T-helper 1 cell (primary cell): ENCODE measurements around the gene ASTN1.

ENCODE experiments used
- DNase-seq, 5 donors: peaks; one replicate each; pipeline ENCODE4 v3.0.0-alpha.2; 2012 to 2020

Gene ASTN1

GRCh38 chr1:176919386-176920378, 244.8 kb downstream of the ASTN1 start:
- no peak for DNase-seq

DNA sequence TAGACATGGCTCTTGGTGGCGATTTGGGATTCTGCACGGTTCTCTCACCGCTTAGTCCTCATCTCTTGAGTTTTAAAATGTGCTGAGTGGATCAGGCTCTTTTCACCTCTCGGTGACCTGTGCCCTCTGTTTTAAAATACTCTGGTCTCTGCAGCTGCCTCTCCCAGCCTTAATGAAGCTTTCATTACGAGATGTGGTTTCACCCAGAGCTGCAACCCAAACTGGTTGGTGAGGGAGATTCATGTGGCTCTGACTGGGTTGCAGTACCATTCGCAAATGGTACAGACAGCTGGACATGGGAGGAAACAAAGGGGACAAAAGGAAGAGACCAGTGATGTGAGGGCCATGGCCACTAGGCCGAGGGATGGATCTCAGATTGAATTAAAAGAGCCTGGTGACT, 258.9 kb downstream of the ASTN1 start:
- DNase-seq = no peak

- no peak for DNase-seq
Observed at GRCh38 chr1:176904057-176904751, 260.3 kb downstream of the ASTN1 start.

GRCh38 chr1:176903474-176903873, 261.0 kb downstream of the ASTN1 start:
- DNase-seq = no peak

DNA sequence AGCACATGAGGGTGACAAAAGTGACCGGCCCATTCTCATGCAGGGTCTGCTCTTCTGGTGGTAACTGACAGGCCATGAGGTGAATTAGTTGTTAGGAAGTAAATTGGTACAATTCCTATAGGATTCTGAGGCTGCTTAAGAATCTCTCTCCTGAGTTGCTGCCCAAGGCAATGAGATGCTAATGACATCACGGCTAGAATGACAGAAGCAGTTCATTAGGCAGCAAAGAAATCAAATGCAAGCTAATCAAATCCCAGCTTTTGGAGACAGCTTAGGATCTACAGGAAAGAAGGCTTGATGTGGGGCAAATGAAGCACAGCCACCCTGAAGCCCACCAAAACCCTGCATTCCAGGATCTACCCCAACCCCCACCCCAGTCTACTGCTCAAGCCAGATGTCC, 265.2 kb downstream of the ASTN1 start:
- no peak for DNase-seq

DNA sequence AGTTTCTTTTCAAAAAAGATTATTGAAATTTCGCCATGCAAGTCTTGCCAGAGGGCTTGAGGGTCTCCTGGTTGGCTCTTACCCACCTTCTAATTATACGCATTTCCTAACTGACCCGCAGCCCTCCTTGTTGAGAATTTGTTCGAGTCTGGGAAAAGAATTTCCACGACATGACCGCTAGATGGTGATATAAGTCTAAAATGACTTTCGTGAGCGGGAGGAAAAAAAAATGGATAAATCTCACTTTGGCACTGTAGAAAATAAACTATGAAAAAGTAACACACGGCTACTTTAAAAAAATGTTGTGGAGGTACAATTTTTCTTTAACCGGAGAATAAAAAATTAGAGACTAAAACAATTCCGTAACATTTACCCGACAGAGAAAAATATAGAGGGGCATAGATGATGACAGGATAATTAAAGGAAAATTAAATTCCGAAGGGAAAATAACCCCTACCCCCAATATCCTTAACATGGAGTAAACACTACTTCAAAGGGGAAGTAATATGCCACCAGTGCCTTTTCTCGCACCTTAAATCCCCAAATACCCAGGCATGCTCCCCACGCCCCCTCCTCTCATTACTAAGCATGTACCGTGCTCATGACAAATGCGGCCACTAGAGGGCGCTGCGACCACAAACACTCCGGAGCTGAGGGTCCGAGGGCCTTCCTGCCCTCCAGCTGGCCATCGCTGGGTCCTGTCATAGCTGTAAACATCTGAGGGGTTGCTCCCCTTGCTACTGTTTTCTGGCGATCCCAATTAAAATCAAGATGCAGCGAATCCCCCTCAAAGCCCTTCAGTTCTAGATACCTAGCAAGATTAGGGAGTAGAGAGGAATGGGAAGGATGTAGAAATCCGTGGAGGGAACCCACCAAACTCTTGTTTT, 266.9 kb downstream of the ASTN1 start:
- DNase-seq = peak in 1 of 5 donors; percentile 21

GRCh38 chr1:176896216-176896615, 268.3 kb downstream of the ASTN1 start:
- no peak for DNase-seq

- no peak for DNase-seq
Observed at GRCh38 chr1:176894450-176894849, 270.1 kb downstream of the ASTN1 start.

- no peak for DNase-seq
Observed at GRCh38 chr1:176893625-176894352, 270.7 kb downstream of the ASTN1 start.

- no peak for DNase-seq
Observed at GRCh38 chr1:176888471-176889032, 276.0 kb downstream of the ASTN1 start.

DNA sequence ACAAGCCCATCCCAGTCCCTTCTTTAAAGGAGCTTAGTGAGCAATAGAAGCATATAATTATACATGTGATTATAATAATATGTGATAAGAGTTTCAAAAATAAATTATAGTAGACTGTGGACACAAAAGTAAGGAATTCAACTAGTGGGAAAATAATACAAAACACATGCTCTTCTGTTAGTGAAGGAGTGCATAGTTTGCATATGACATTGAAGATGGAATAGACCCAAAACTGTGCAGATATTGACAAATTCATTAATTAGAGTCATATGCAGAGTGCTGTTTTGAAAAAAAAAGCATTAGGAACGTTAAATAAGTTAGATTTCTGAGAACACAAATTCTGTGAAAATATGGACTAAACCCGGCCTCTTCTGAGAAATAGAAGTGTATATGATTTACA, 278.8 kb downstream of the ASTN1 start:
- DNase-seq = no peak

GRCh38 chr1:176885341-176885740, 279.2 kb downstream of the ASTN1 start:
- no peak for DNase-seq

GRCh38 chr1:176884911-176885310, 279.6 kb downstream of the ASTN1 start:
- DNase-seq = no peak

GRCh38 chr1:176884286-176884685, 280.2 kb downstream of the ASTN1 start:
- DNase-seq = no peak

DNA sequence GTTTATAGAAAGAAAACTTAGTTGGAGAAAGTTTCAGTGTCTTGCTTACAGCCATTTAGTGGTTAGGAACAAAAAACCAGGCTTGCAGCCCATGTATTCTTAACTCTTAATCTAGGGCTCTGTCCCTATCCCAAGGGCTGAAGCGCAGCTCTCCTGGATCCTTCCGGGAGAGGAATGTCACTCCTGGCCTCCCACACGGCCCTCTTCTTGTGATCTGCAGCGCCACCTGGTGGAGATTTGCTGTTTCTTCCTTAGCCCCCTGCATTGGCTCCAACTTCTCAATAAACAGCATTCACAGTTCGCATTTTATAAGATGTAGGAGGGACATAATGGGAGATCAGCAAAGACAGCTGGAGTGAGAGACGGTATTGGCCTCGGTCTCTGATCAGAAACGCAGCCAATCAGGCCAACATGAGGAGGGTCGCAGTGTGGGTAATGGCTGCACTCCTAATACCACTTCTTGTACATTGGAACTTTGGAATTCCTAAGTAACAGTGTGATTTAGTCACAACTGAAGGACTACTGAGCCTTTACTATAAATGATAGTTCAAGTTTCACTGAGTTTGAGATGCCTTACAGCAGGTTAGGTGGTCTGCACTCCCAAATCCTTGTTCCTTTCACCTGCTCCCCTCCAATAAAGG, 283.4 kb downstream of the ASTN1 start:
- peak in 2 of 5 donors; percentile 14 to 19 for DNase-seq

DNA sequence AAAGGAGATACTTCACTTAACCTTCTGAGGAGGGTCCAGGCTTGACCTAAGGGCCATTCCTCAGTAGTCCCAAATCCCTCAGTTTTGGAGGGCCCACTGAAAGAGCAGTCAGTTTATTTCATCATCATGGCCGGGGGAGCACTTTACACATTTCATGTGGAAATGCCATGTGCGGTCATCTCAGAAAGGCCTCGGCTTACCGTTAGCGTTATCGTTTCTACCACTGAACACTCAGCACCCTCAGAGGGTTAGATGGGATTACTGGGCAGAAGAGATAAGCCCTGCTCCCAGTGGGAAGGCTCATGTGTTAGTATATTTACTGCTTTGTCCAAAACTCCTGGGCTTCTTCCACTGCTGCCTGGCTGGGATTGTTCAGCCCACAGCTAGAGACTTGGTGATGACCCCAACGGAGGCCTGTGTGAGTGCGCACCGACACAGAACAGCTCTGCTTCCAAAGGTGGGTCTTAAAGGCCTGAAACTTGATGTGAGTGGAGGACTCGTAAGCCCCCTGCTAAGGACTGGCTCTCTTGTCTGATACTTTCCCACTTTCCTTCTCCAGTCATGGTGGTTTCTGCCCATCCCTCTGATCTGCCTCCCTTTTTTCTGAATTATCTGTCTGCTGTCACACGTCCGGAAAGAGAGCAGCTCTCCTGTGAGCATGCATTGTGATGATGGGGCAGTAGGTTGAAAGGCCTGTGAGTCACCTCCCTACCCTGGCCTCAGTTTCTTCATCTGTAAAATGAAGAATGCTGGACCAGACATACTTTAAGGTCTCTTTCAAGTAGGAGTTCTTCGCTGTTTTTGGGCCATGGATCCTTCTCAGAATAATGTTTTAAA, 284.5 kb downstream of the ASTN1 start:
- no peak for DNase-seq

DNA sequence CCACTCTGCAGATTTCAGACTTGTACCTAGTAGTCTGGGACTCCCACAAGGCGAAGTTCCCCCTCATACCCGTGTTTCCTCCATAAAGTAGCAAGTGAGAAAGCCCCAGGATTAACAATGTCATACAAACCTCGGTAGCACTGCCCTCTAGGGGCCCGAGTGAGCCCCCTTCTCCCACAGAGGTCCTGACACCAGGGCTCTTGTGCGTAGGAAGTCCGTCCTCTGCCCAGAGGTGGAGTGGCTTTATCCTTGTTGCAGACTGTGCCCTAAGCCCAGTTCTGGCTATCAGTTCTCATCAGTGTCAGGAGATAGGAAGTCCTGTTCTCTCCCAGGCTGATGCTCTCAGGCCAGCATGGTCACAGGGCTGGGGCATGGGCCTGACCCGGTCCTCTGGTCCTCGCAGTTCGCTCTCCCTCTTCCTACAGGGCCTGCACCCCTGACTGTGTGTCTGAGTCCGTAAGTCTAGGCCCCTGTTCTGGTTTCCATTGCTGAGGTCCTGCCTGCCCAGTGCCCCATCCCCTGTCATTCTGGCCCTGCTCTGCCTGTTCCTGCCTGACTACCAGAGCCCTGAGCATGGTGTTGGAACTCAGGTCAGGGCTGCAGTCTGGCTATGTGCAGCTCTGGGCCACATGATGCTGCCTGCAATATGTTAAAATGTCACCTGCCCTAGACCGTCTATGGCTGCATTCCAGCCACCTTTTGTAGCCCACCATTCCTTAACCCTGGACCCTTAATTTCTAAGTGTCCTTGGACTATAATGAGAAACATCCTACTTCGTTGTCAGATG, 285.6 kb downstream of the ASTN1 start:
- DNase-seq = no peak

DNA sequence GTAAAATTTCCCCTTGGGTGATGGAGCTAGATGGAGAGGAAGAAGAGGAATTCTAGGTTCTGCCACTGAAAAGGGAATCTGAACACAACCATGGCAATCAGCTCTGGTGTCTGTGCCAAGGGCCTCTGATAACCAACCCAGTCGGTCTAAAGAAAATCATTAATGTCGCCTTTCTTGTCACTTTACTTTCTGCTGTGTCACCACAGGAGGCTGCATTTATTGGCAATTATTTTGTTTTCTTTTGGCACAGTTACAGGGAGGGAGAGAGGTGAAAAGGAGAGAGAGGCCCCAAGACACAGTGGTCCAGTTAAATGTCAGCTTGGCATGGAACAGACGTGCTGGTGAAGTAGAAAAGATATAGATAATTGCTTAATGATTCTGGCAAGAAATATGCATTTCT, 287.0 kb downstream of the ASTN1 start:
- no peak for DNase-seq

DNA sequence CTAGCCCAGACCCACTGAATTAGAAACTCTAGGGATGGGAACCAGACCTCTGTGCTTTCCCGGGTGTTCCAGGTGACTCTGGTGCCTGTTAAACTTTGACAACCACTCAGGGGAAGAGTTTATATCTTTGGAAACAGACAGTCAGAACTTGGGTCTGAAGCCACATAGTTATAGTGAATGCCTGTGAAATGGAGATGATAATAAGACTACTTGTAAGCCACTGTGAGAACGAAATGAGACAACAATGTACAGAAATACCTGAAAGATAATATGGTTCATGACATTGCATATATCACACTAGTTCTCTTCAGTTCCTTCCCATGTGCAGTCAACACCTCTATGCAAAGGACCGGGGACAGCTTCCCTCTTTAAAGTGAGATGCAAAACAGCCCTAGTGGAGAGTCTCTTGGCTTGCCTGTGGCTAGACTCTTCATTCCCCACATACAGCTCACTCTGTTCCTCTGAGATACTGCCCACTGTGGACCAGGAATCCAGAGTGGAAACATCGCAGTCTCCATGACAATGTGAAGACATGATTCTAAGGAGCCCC, 287.5 kb downstream of the ASTN1 start:
- no peak for DNase-seq
